SK-N-SH treated with all-trans-retinoic acid at 6 μM for 48 hours (cell line): ENCODE results near the gene SCGB1C2.

ENCODE experiments used
- ATAC-seq: fragments of 200-7000 bp; cut with Tn5 transposase; 3 replicates; pipeline ENCODE4 v1.9.1; 2020; ENCODE audit warnings: mild to moderate bottlenecking, moderate library complexity
- BACH2 ChIP-seq: fragments of 250-450 bp; sonication (Bioruptor Pico); IDR thresholded peaks from 2 replicates; pipeline ENCODE4 v1.9.0; 2021; ENCODE audit warnings: mild to moderate bottlenecking, borderline replicate concordance
- CREB5 ChIP-seq: fragments of 250-450 bp; sonication (Bioruptor Pico); IDR thresholded peaks from 2 replicates; pipeline ENCODE4 v1.5.1; 2020; ENCODE audit warnings: low read depth, mild to moderate bottlenecking, moderate library complexity
- CSRNP3 ChIP-seq: fragments of 250-450 bp; sonication (Bioruptor Pico); IDR thresholded peaks from 2 replicates; pipeline ENCODE4 v1.5.1; 2021; ENCODE audit warnings: mild to moderate bottlenecking, moderate library complexity
- ESRRG ChIP-seq: fragments of 250-450 bp; sonication (Bioruptor Pico); IDR thresholded peaks from 2 replicates; pipeline ENCODE4 v1.6.1; 2021; ENCODE audit warnings: mild to moderate bottlenecking
- GLIS3 ChIP-seq: fragments of 250-450 bp; sonication (Bioruptor Pico); IDR thresholded peaks from 2 replicates; pipeline ENCODE4 v1.5.0; 2020; ENCODE audit warnings: mild to moderate bottlenecking, moderate library complexity
- ISL1 ChIP-seq: fragments of 250-450 bp; sonication (Bioruptor Pico); IDR thresholded peaks from 2 replicates; pipeline ENCODE4 v2.1.2; 2022; ENCODE audit warnings: mild to moderate bottlenecking, moderate library complexity
- OSR1 ChIP-seq: fragments of 250-450 bp; sonication (Bioruptor Pico); IDR thresholded peaks from 2 replicates; pipeline ENCODE4 v1.8.0; 2022; ENCODE audit warnings: moderate library complexity, mild to moderate bottlenecking, inconsistent platforms
- PATZ1 ChIP-seq: fragments of 250-450 bp; sonication (Bioruptor Pico); IDR thresholded peaks from 2 replicates; pipeline ENCODE4 v1.8.0; 2020; ENCODE audit warnings: mild to moderate bottlenecking, moderate library complexity, borderline replicate concordance
- POU6F1 ChIP-seq: fragments of 250-450 bp; sonication (Bioruptor Pico); IDR thresholded peaks from 2 replicates; pipeline ENCODE4 v1.8.0; 2021; ENCODE audit warnings: low read depth, mild to moderate bottlenecking, moderate library complexity, borderline replicate concordance
- RARB ChIP-seq: fragments of 250-450 bp; sonication (Bioruptor Pico); IDR thresholded peaks from 2 replicates; pipeline ENCODE4 v1.8.0; 2021; ENCODE audit warnings: mild to moderate bottlenecking, moderate library complexity
- SNAI2 ChIP-seq: fragments of 250-450 bp; sonication (Bioruptor Pico); IDR thresholded peaks from 2 replicates; pipeline ENCODE4 v1.5.0; 2020; ENCODE audit warnings: mild to moderate bottlenecking, moderate library complexity
- TCF4 ChIP-seq: fragments of 250-450 bp; sonication (Bioruptor Pico); IDR thresholded peaks from 2 replicates; pipeline ENCODE4 v1.8.0; 2021; ENCODE audit warnings: mild to moderate bottlenecking, moderate library complexity, borderline replicate concordance
- TSHZ2 ChIP-seq: fragments of 250-450 bp; sonication (Bioruptor Pico); IDR thresholded peaks from 2 replicates; pipeline ENCODE4 v1.5.0; 2020; ENCODE audit warnings: mild to moderate bottlenecking, moderate library complexity
- ZC3H10 ChIP-seq: fragments of 250-450 bp; sonication (Bioruptor Pico); IDR thresholded peaks from 2 replicates; pipeline ENCODE4 v1.5.1; 2021; ENCODE audit warnings: mild to moderate bottlenecking, moderate library complexity
- ZFP3 ChIP-seq: fragments of 250-450 bp; sonication (Bioruptor Pico); IDR thresholded peaks from 2 replicates; pipeline ENCODE4 v1.5.0; 2020; ENCODE audit warnings: mild to moderate bottlenecking, moderate library complexity
- ZFP30 ChIP-seq: fragments of 450-650 bp; formaldehyde crosslinking; IDR thresholded peaks from 2 replicates; pipeline ENCODE4 v1.5.0; 2022; ENCODE audit warnings: mild to moderate bottlenecking, moderate library complexity
- ZNF70 ChIP-seq: fragments of 450-650 bp; formaldehyde crosslinking; IDR thresholded peaks from 2 replicates; pipeline ENCODE4 v1.5.0; 2020; ENCODE audit warnings: mild to moderate bottlenecking, moderate library complexity

SCGB1C2 gene

GRCh38 chr17:177155-177554 lies 39.8 kb downstream of the SCGB1C2 start:
- TF ChIP-seq PATZ1 (no peak), ZNF70 (CRISPR knock-in tag) (peak; percentile 99)
- no peak for ATAC-seq

- ATAC-seq: no peak
- no peak for TF ChIP-seq ESRRG (CRISPR knock-in tag)
- no peak for TF ChIP-seq SNAI2
- TF ChIP-seq ZC3H10 (CRISPR knock-in tag): no peak
- TF ChIP-seq PATZ1: no peak
- no peak for TF ChIP-seq ZFP3 (CRISPR knock-in tag)
- no peak for TF ChIP-seq ZFP30 (CRISPR knock-in tag)
- no peak for TF ChIP-seq OSR1 (CRISPR knock-in tag)
- no peak for TF ChIP-seq CREB5 (CRISPR knock-in tag)
- TF ChIP-seq RARB (CRISPR knock-in tag): no peak
- TF ChIP-seq GLIS3 (CRISPR knock-in tag): no peak
- TF ChIP-seq TSHZ2 (CRISPR knock-in tag): no peak
- no peak for TF ChIP-seq BACH2 (CRISPR knock-in tag)
- TF ChIP-seq POU6F1 (CRISPR knock-in tag): no peak
- no peak for TF ChIP-seq ISL1 (CRISPR knock-in tag)
- TF ChIP-seq ZNF70 (CRISPR knock-in tag): no peak
- TF ChIP-seq TCF4 (CRISPR knock-in tag): no peak
These were observed 40.4 kb downstream of the SCGB1C2 start for GRCh38 chr17:177762-178161.

- peak; percentile 26; the same call in 2 of the 3 replicates for ATAC-seq
- TF ChIP-seq TSHZ2 (CRISPR knock-in tag) (peak; percentile 72; the same call in 1 of the 2 replicates), CSRNP3 (CRISPR knock-in tag) (no peak), TCF4 (CRISPR knock-in tag) (peak; percentile 90)
These were observed 41.1 kb downstream of the SCGB1C2 start for GRCh38 chr17:178292-179065.
